HG02571 (cell line): ENCODE results near the gene PHOSPHO1.

ENCODE experiments used
- ATAC-seq: cut with Tn5 transposase; IDR thresholded peaks from one replicate; pipeline ENCODE4 v1.9.1; 2021; ENCODE audit warnings: mild to moderate bottlenecking, moderate library complexity; ENCODE audit not compliant: unreplicated experiment

Gene PHOSPHO1

DNA sequence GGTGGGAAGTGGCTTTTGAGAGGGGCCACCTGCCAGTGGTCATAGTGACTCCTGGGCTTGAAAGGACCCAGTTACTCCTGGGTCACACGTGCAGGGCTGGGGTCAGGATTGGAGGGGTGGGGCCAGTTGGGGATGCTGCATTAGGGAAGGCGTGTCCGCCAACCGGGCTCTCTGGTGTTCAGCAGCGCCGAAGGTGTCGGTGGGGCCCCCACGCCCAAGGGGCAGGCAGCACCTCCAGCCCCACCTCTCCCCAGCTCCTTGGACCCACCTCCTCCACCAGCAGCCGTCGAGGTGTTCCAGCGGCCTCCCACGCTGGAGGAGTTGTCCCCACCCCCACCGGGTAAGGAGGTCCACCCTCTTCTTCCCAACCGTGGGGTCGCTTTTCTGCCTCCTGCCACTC is 10.6 kb downstream of the PHOSPHO1 start:
- no peak for ATAC-seq

- no peak for ATAC-seq
Measured at GRCh38 chr17:49218941-49219913, 11.4 kb downstream of the PHOSPHO1 start.

- no peak for ATAC-seq
Measured at GRCh38 chr17:49217651-49218413, 12.8 kb downstream of the PHOSPHO1 start.

DNA sequence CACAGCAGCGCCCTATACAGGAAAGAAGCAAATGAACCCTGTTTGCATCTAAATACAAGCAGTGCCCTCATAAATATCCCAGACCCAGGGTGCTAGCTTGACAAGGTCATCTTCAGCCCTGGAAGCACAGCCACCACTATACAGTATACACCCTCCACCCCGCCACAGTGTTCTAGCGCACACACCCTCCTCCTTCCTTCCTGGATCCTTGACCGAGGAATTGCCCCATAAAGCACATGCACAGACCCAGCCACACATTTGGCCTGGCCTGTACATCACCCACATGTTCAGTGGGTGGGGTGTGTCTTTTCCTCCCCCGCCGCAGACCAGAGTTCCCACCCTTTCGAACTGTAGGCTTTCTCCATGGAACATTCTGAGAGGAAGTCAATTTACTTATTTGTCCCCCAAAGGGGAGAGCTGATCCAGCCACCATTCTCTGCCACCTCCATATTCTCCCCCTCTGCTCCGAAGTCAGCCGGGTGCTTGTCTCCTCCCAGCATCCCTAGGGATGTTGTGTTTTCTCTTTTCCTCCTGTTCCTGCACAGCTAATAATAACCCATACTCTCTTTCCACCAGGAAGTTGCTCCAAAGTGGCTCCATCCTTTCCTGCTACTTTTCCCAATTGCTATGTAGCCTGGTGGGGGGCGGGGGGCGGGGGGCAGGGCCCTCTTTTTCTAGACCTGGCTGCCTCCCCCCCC is 13.5 kb downstream of the PHOSPHO1 start:
- ATAC-seq: no peak

GRCh38 chr17:49216482-49216881 is 14.1 kb downstream of the PHOSPHO1 start:
- ATAC-seq: no peak

DNA sequence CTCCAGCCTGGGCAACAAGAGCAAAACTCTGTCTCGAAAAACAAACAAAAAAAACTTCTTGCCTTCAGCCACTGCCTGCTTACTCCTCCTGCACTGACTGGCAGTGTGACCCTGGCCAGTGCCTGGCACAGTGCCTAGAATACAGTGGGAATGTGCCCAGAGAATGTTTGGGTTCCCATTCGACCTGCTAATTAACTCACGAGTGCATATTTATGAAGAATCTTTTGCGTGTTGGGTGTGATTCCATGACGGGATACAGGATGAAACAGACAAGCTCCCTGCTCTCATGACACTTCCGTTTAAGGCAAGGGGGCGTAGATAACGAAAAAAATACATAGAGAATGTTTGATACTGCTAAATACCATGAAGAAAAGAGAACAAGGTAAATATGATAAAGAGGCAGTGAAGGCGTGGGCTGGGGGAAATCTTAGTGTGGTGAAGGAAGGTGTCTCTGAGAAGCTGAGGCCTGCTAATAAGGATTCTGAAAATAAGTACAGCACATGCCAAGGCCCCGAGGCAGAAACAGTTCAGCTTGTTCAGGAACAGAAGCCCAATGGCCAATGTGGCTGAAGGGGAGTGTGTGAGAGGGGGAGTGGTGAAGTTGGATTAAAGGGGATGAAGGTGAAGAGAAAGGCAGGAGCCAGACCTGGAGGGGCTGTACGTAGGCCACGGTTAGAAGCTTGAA is 15.8 kb downstream of the PHOSPHO1 start:
- ATAC-seq: no peak

- ATAC-seq: no peak
Measured at GRCh38 chr17:49213847-49214246, 16.7 kb downstream of the PHOSPHO1 start.

- ATAC-seq: no peak
Measured at GRCh38 chr17:49213399-49213798, 17.2 kb downstream of the PHOSPHO1 start.

GRCh38 chr17:49210158-49211029 is 20.2 kb downstream of the PHOSPHO1 start, which contains the start of the genes ABI3 and GNGT2:
TSS of gene ABI3 (plus strand) at chr17:49210707. CDS start at chr17:49210725, 18 bp downstream.
TSS of gene GNGT2 (minus strand) at chr17:49210574. CDS start at chr17:49207422, 3,152 bp downstream.
- peak; percentile 77 for ATAC-seq

GRCh38 chr17:49209061-49209571 is 21.5 kb downstream of the PHOSPHO1 start:
- ATAC-seq: no peak

GRCh38 chr17:49204516-49204915 is 26.1 kb downstream of the PHOSPHO1 start:
- ATAC-seq: no peak

DNA sequence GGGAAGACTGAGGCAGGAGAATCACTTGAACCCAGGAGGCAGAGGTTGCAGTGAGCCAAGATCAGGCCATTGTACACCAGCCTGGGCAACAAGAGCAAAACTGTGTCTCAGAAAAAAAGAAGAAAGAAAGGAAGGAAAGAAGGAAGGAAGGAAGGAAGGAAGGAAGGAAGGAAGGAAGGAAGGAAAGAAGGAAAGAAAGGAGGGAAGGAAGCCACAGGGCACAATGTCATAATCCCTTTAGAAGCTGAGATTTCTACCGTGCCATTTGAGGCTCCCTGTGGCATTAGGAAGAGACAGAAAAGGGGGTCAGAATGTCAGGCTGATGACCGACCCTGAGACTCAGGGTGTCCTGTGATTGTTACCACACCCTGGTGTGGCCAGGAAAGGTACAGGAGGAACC is 26.8 kb downstream of the PHOSPHO1 start:
- no peak for ATAC-seq

GRCh38 chr17:49201481-49201927 is 29.1 kb downstream of the PHOSPHO1 start:
- no peak for ATAC-seq

DNA sequence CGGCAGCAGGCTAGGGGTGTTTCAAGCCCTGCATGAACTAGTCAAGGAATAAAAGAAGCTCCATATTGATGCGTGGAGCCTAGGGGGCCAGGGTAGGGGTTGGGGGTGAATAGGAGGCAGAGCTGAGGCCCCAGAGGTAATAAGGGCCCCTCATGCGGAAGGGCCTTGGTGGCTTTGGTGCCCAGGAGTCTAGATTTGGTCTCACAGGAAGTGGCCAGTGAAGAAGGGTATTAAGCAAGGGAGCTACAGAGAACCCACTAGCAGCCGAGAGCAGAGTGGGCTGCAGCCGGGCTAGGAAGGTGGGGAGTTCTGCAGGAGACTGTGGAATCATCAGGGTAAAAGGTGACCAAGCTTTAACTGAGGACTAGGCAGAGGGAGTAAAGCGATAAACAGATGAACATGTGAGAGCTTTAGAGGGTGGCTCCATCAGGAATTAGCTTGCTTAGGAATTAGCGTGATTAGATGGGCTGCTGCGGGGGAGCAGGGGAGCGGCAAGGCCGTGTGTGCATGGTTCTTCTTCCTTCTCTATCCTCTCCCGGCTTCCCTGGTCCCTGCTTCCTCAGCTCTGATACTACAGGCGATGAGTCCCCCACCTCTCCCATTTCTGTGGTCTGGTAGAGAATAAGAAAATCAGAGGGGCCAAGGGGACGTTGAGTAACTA is 30.0 kb downstream of the PHOSPHO1 start:
- ATAC-seq: no peak

GRCh38 chr17:49198211-49198610 is 32.4 kb downstream of the PHOSPHO1 start:
- no peak for ATAC-seq

DNA sequence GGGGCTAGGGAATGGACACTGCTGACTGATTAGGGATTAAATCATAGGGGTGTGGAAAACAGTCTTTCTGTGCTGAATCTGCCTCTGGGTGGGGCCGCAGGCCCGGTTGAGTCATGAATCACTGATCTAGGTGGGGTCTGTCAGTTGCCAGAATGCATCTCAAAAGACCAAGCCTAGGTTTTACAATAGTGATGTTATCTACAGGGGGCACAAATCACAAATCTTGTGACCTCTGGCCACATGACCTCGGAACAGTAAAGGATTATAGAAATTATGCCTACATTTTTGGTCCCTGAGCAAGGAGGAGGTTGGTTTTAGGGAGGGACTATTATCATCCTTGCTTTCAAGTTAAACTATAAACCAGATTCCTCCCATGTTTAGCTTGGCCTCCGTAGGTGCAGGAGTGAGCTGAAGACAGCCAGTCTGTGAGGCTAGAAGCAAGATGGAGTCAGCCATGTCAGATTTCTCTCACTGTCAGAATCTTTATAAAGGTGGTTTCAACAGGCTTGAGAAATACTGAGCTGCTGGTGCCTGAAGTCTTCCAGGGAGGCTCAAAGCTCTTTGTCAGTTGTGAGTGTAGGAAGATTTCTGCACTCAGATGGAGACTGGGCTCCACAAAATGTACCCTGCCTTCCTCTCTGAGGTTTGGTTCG is 33.1 kb downstream of the PHOSPHO1 start:
- ATAC-seq: no peak

GRCh38 chr17:49196520-49196919 is 34.1 kb downstream of the PHOSPHO1 start:
- no peak for ATAC-seq

GRCh38 chr17:49195751-49196150 is 34.8 kb downstream of the PHOSPHO1 start:
- no peak for ATAC-seq
